Astrocyte (in vitro differentiated cells and primary cell): ENCODE measurements around the gene ASB18.

Source experiments
- EZH2 ChIP-seq: IDR thresholded peaks from 2 replicates; pipeline ENCODE4 v1.6.1; 2012; ENCODE audit warnings: mild to moderate bottlenecking, low read length, inconsistent platforms; ENCODE audit not compliant: insufficient read depth
- TF ChIP-seq, protein P1 (sequence below): IDR thresholded peaks from 2 replicates; pipeline ENCODE4 v1.5.1; 2011; ENCODE audit warnings: low read depth, mild to moderate bottlenecking, inconsistent platforms, low read length, moderate library complexity; ENCODE audit not compliant: insufficient read depth

DNA sequence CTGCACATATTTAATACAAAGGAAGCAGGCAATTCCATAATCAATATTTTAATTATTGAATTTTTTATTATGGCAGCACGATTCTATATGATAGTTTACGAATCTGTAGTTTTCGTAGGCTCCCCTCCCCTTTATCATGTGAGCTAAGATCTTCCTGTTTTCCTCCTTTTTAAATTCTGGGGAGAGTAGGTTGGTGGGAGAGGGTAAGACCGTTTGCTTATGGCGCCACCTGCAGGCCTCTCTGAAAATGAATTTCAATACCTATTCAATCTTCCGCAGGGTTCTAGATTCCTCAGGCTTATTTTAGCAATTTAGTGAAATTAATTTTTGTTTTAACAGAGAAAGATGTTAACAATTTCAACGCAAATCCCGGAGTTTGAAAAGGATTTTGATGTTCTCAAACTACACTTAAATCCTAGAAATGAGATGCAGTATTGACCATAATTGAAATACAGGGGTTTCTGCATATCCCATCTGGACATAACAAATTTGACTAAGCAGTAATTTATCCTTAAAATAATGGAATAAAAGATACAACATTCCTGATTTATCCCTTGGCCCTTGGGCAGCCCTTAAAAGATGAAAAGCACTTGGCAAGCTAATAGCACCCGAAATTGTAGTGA is 83.3 kb downstream of the ASB18 start:
- TF ChIP-seq, protein P1, sequence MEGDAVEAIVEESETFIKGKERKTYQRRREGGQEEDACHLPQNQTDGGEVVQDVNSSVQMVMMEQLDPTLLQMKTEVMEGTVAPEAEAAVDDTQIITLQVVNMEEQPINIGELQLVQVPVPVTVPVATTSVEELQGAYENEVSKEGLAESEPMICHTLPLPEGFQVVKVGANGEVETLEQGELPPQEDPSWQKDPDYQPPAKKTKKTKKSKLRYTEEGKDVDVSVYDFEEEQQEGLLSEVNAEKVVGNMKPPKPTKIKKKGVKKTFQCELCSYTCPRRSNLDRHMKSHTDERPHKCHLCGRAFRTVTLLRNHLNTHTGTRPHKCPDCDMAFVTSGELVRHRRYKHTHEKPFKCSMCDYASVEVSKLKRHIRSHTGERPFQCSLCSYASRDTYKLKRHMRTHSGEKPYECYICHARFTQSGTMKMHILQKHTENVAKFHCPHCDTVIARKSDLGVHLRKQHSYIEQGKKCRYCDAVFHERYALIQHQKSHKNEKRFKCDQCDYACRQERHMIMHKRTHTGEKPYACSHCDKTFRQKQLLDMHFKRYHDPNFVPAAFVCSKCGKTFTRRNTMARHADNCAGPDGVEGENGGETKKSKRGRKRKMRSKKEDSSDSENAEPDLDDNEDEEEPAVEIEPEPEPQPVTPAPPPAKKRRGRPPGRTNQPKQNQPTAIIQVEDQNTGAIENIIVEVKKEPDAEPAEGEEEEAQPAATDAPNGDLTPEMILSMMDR = peak; percentile 76
- no peak for TF ChIP-seq EZH2
